ENCODE measurements around the gene TPPP.

TPPP gene

GRCh38 chr5:610744-611730 is 82.1 kb downstream of the TPPP start:
- H3K36me3 ChIP-seq (ENCODE audit: control insufficient read depth, low read depth, low read length): no peaks in the 10 kb centered on the region
- H3K4me1 ChIP-seq (ENCODE audit: control insufficient read depth, low read depth, low read length): peaks cover 4% of the 10 kb centered on the region
- no peak overlapping the region for H3K9ac ChIP-seq (ENCODE audit: low read length)
- no peaks in the 10 kb centered on the region for H3K27me3 ChIP-seq (ENCODE audit: control insufficient read depth, insufficient read depth, low read length)
- peak overlapping the region; percentile 54 for H3K4me3 ChIP-seq (ENCODE audit: low read length)
- H3K27ac ChIP-seq (ENCODE audit: low read length): no peak overlapping the region
- no peaks in the 10 kb centered on the region for H3K9me3 ChIP-seq (ENCODE audit: control insufficient read depth, low read depth, low read length)

GRCh38 chr5:610011-610743 is 83.0 kb downstream of the TPPP start:
- Histone ChIP-seq H3K27ac (ENCODE audit: low read length) (no peak overlapping the region), H3K4me3 (ENCODE audit: low read length) (no peak overlapping the region), H3K9me3 (ENCODE audit: control insufficient read depth, low read depth, low read length) (no peaks in the 10 kb centered on the region), H3K4me1 (ENCODE audit: control insufficient read depth, low read depth, low read length) (peaks cover 4% of the 10 kb centered on the region), H3K27me3 (ENCODE audit: control insufficient read depth, insufficient read depth, low read length) (no peaks in the 10 kb centered on the region), H3K36me3 (ENCODE audit: control insufficient read depth, low read depth, low read length) (no peaks in the 10 kb centered on the region), H3K9ac (ENCODE audit: low read length) (no peak overlapping the region)
